Esophagus muscularis mucosa (tissue), 4 donors: ENCODE results near the gene IFNK. TPM values are rescaled to one million over a fixed set of nuclear protein-coding genes. Genes with fewer than 3 reads are reported as not detected.

ENCODE experiments used
- DNase-seq: peaks from one replicate; pipeline ENCODE4 v3.0.0-alpha.2; 2017; ENCODE audit errors: extremely low spot score
- H3K27ac ChIP-seq, 4 donors: fragments of 200-600 bp; sonication (generic); replicated peaks in 1 of 4; 1 replicate in 3 of 4; 2 replicates in 1 of 4; pipeline ENCODE4 v1.5.1; 2016 to 2019; ENCODE audit warnings: mild to moderate bottlenecking in 1 of 4
- H3K27me3 ChIP-seq, 4 donors: fragments of 200-600 bp; sonication (generic); one replicate each; pipeline versions ENCODE4 v1.5.1 to v1.6.0; 2016 to 2019
- H3K36me3 ChIP-seq, 4 donors: fragments of 200-600 bp; sonication (generic); one replicate each; pipeline ENCODE4 v1.5.1; 2016 to 2019
- H3K4me1 ChIP-seq, 4 donors: fragments of 200-600 bp; sonication (generic); one replicate each; pipeline ENCODE4 v1.5.1; 2016 to 2019
- H3K4me3 ChIP-seq, 4 donors: fragments of 200-600 bp; sonication (generic); 1 replicate in 2 of 4; 2 replicates in 2 of 4; pipeline ENCODE4 v1.5.1; 2016 to 2019; ENCODE audit warnings: mild to moderate bottlenecking in 4 of 4, moderate library complexity in 1 of 4
- H3K9me3 ChIP-seq, 4 donors: fragments of 200-600 bp; sonication (generic); 1 replicate in 3 of 4; 2 replicates in 1 of 4; pipeline ENCODE4 v1.5.1; 2016 to 2019
- CTCF ChIP-seq, 3 experiments: fragments of 200-600 bp in 2 of 3; fragments of 450-650 bp in 1 of 3; sonication (generic) in 2 of 3; IDR thresholded peaks; one replicate each; pipeline ENCODE4 v1.5.1; 2017 to 2019; ENCODE audit warnings: antibody characterized with exemption in 3 of 3, mild to moderate bottlenecking in 2 of 3, moderate library complexity in 1 of 3
- EP300 ChIP-seq: sonication (generic); formaldehyde crosslinking; IDR thresholded peaks from one replicate; pipeline ENCODE4 v1.6.1; 2017; ENCODE audit warnings: antibody characterized with exemption
- POLR2A ChIP-seq: fragments of 450-650 bp; IDR thresholded peaks from one replicate; pipeline ENCODE4 v1.6.1; 2017; ENCODE audit warnings: antibody characterized with exemption, moderate library complexity, mild to moderate bottlenecking, low read depth
- POLR2AphosphoS5 ChIP-seq, 2 donors: sonication (generic); formaldehyde crosslinking; IDR thresholded peaks; one replicate each; pipeline ENCODE4 v1.6.1; 2017; ENCODE audit warnings: antibody characterized with exemption in 2 of 2
- WGBS: methylation state at CpG from one replicate; pipeline ENCODE4 v1.1.5; 2018; 5-methylcytosine and 5-hydroxymethylcytosine counted together
- intact Hi-C: fragments of 100-400 bp; cut with DNase I; formaldehyde crosslinking; loops from one replicate; pipeline ENCODE4 v1.15.1; 2023
- total RNA-seq, 4 donors: library from RNA; depleted of rRNA; stranded (reverse); fragments of >200 nt; gene quantifications; one replicate each; pipeline versions ENCODE4 v1.1.0 to v1.2.1, GENCODE V29; 2016

IFNK gene
- total RNA-seq, 4 donors from 2014 or later, result not detected

DNA sequence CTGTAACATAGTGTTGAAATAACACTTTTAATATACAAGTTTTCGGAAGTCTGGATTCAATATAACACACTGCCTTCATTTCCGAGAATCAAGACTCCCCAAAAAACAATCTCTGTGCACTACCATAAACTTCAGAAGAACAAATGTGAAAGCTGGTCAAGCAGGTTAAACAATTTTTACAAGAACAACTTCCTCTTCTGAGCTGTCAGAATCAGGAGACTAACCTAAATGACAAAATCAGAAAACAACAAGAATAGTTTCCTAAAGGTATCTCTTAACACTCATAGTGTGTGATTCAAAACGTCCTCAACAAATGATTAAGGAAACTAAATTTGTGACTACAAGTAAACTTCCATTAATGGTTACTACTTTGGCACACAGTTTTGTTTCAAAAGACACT is 37.6 kb downstream of the IFNK start:
- no peaks in the 10 kb centered on the region for H3K9me3 ChIP-seq
- H3K36me3 ChIP-seq, result peaks cover 1 to 80% (median 41%) of the 10 kb centered on the region in 4 donors
- H3K27ac ChIP-seq, result no peak overlapping the region
- intact Hi-C loops, result no loop called here
- 81% methylated on average over 3 of the region's 3 CpGs for WGBS
- H3K4me3 ChIP-seq, result no peak overlapping the region
- no peak for DNase-seq
- H3K27me3 ChIP-seq, result no peaks in the 10 kb centered on the region
- TF ChIP-seq POLR2AphosphoS5 (IDR thresholded peaks at IDR 0.05), result no peak
- TF ChIP-seq CTCF (IDR thresholded peaks at IDR 0.05), result no peak
- TF ChIP-seq EP300, result no peak
- TF ChIP-seq POLR2A, result no peak
- peaks cover 0 to 8% (median 3%) of the 10 kb centered on the region in 4 donors for H3K4me1 ChIP-seq

DNA sequence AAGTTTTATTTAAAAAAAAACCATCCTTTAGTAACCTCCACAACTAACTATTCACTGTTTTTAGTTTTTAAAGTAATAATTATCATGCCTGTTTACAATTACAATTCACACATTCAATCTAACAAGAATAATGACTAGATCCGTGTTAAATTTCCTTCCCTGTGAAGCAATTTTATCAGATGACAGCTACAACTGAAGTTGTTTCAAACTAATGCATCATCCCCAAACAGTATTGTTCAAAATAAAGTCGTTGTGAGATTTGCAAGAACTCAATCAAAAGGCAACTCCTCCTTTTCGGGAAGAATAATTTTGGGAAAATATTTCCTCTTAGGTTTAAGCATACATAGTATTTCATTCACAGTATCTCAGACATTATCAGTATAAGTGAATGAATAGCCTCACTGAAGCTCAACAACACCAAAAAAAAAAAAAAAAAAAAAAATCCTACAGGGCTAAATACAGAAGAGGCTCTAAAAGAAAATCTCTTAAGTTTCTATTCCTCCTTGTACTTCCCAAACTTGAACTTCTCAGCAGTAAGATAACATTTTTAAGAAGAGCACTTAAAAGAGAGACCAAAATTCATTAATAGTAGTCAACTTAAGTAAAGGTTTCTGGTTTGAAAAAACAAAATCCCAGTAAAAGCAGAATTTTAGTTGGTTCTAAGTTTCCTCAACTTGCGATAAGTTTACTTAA is 39.8 kb downstream of the IFNK start:
- H3K9me3 ChIP-seq, result no peaks in the 10 kb centered on the region
- intact Hi-C loops, result no loop called here
- H3K27ac ChIP-seq, result no peak overlapping the region
- H3K4me3 ChIP-seq, result no peak overlapping the region
- no peaks in the 10 kb centered on the region for H3K27me3 ChIP-seq
- DNase-seq, result no peak
- H3K36me3 ChIP-seq, result peaks cover 0 to 62% (median 31%) of the 10 kb centered on the region in 4 donors
- 76% methylated on average over 4 of the region's 4 CpGs for WGBS
- H3K4me1 ChIP-seq, result peaks cover 0 to 9% (median 3%) of the 10 kb centered on the region in 4 donors
- TF ChIP-seq POLR2AphosphoS5 (IDR thresholded peaks at IDR 0.05) (no peak), POLR2A (no peak), CTCF (IDR thresholded peaks at IDR 0.05) (no peak)

DNA sequence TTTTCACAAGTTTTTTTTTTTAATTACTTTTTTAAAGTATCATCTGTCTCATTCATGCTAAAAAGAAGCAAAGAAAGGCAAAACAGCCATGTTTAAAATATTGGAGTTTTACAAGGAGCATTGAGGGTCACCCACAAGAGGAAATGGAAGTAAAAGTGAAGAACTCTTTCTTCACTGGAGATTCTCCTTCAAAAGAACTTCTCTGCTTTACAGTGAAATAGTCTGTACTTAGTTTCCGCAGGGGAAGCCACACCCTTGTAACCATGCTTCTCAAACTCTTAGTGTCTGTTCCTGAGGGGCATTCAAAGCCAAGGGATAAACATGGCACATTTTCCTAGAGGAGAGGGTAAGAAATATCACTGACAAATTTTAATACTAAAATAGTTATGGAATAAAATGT is 40.6 kb downstream of the IFNK start:
- no peaks in the 10 kb centered on the region for H3K27me3 ChIP-seq
- TF ChIP-seq POLR2A, result no peak
- no peak for TF ChIP-seq POLR2AphosphoS5 (IDR thresholded peaks at IDR 0.05)
- no peak for TF ChIP-seq CTCF (IDR thresholded peaks at IDR 0.05)
- TF ChIP-seq EP300, result no peak
- H3K36me3 ChIP-seq, result peaks cover 0 to 54% (median 30%) of the 10 kb centered on the region in 4 donors
- intact Hi-C loops, result no loop called here
- no peaks in the 10 kb centered on the region for H3K9me3 ChIP-seq
- 81% methylated on average over 1 of the region's 1 CpG for WGBS
- peaks cover 0 to 9% (median 3%) of the 10 kb centered on the region in 4 donors for H3K4me1 ChIP-seq
- DNase-seq, result no peak
- H3K27ac ChIP-seq, result no peak overlapping the region
- H3K4me3 ChIP-seq, result no peak overlapping the region

DNA sequence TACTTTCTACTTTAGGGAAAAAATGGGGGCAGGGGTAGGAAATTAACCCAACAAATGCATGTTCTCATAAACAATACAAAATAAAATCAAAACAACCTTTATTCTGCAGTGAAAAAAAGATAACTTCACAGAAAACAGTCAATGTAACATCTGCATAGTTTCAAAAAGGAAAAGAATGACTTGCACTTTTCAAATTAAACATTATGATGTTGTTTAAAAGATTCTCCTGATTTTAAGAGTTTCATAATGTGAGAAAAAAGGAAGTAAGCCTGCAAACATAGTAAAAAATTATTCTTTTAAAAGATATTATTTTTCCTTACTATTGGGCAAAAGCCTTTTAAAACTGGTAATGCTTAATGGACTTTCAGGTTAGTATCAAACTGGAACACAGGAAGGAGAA is 41.6 kb downstream of the IFNK start:
- no peak for TF ChIP-seq CTCF (IDR thresholded peaks at IDR 0.05)
- no peak for TF ChIP-seq POLR2A
- no peak for TF ChIP-seq EP300
- TF ChIP-seq POLR2AphosphoS5 (IDR thresholded peaks at IDR 0.05), result no peak
- H3K36me3 ChIP-seq, result peaks cover 0 to 44% (median 21%) of the 10 kb centered on the region in 4 donors
- no peaks in the 10 kb centered on the region for H3K9me3 ChIP-seq
- H3K27ac ChIP-seq, result no peak overlapping the region
- H3K27me3 ChIP-seq, result no peaks in the 10 kb centered on the region
- intact Hi-C loops, result no loop called here
- H3K4me3 ChIP-seq, result no peak overlapping the region
- H3K4me1 ChIP-seq, result peaks cover under 1 to 9% (median 4%) of the 10 kb centered on the region in 4 donors
- no peak for DNase-seq

DNA sequence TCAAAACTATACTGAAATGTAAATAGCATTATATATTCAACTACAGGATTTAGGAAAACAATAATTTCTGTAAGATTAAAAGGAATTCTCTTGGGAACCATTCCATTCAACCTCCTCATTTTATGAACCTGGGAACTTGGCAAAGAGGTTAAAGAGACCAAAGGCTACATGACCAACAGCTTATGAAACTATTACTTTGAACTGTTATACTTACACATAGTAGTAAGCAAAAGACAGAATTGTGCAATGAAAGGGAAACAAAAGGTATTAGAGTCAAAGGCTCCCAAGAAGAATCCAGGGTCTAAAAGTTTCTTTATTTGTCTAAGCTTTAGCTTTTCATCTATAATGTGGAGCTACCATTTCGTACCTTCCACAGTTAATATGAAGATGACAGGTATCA is 42.0 kb downstream of the IFNK start:
- no peak overlapping the region for H3K27ac ChIP-seq
- DNase-seq, result no peak
- H3K36me3 ChIP-seq, result peaks cover 0 to 40% (median 17%) of the 10 kb centered on the region in 4 donors
- H3K27me3 ChIP-seq, result no peaks in the 10 kb centered on the region
- no peaks in the 10 kb centered on the region for H3K9me3 ChIP-seq
- peaks cover 4 to 9% (median 6%) of the 10 kb centered on the region in 4 donors for H3K4me1 ChIP-seq
- no peak overlapping the region for H3K4me3 ChIP-seq
- 87% methylated on average over 1 of the region's 1 CpG for WGBS
- intact Hi-C loops, result no loop called here
- TF ChIP-seq POLR2A (no peak), CTCF (IDR thresholded peaks at IDR 0.05) (no peak)
